Epidermal melanocyte (primary cell): ENCODE results near the gene BNIP1.

ENCODE experiments used
- DNase-seq: peaks from one replicate; pipeline ENCODE4 v3.0.0; 2011; ENCODE audit warnings: low spot score; ENCODE audit not compliant: insufficient read length

The BNIP1 gene

DNA sequence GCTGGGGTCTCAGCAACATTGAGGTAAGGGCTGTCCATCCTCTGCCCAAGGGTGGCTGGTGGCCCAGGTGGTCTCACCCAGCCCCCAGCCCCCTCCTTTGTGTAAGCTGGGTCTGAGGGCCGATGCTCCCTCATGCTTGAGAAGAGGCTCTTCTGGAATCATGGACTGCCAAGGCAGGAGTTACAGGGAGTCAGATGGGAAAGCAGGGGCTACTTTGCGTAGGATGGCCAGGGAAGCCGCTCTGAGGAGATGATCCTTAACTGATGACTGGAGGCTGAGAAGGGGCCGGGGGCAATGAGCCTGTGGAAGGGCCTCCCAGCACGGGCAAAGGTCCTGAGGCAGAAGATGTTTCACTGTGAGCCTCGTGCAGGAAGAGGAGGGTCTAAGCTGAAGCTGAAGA is 67.0 kb downstream of the BNIP1 start:
- DNase-seq = no peak

GRCh38 chr5:173213236-173213933 is 69.1 kb downstream of the BNIP1 start:
- no peak for DNase-seq
